Common myeloid progenitor, CD34-positive (primary cell): ENCODE results near the gene PFN3.

Experiments used
- CTCF ChIA-PET: fragments of 350-600 bp; sonication (Branson Sonifier 250); formaldehyde crosslinking; loops from one replicate; lab custom pipeline; 2021; ENCODE audit warnings: antibody characterized with exemption; lab: Charles Lee
- POLR2A ChIA-PET: fragments of 350-600 bp; sonication (Branson Sonifier 250); formaldehyde crosslinking; loops from one replicate; lab custom pipeline; 2021; ENCODE audit warnings: antibody characterized with exemption; lab: Charles Lee
- DNase-seq, 3 donors: peaks; one replicate each; pipeline versions ENCODE4 v3.0.0 to v3.0.0-alpha.2; 2013
- H3K27ac ChIP-seq, 2 experiments: 1 replicate in 1 of 2; 2 replicates in 1 of 2; pipeline ENCODE4 v1.7.0; 2013; ENCODE audit warnings: inconsistent platforms in 2 of 2, low read length in 2 of 2, mild to moderate bottlenecking in 2 of 2, low read depth in 1 of 2, moderate library complexity in 1 of 2; ENCODE audit not compliant: severe bottlenecking in 2 of 2, insufficient read depth in 1 of 2, poor library complexity in 1 of 2
- H3K27me3 ChIP-seq, 5 experiments: replicated peaks in 2 of 5; 1 replicate in 3 of 5; 2 replicates in 2 of 5; pipeline versions ENCODE4 v1.6.1 to v1.7.0; 2013; ENCODE audit warnings: low read length in 4 of 5, mild to moderate bottlenecking in 2 of 5, moderate library complexity in 2 of 5, inconsistent platforms in 1 of 5; ENCODE audit not compliant: insufficient read depth in 5 of 5, control insufficient read depth in 4 of 5
- H3K36me3 ChIP-seq, 4 experiments: 1 replicate in 2 of 4; 2 replicates in 2 of 4; pipeline versions ENCODE4 v1.6.1 to v1.7.0; 2013; ENCODE audit warnings: low read length in 3 of 4, control low read depth in 1 of 4, mild to moderate bottlenecking in 1 of 4; ENCODE audit not compliant: control insufficient read depth in 4 of 4, insufficient read depth in 4 of 4
- H3K4me1 ChIP-seq, 4 experiments: 1 replicate in 3 of 4; 2 replicates in 1 of 4; pipeline versions ENCODE4 v1.6.1 to v1.7.1; 2013; ENCODE audit warnings: low read length in 3 of 4, mild to moderate bottlenecking in 3 of 4, control low read depth in 1 of 4, inconsistent platforms in 1 of 4, moderate library complexity in 1 of 4; ENCODE audit not compliant: control insufficient read depth in 4 of 4, insufficient read depth in 4 of 4; ENCODE audit errors: control extremely low read depth in 1 of 4
- H3K4me3 ChIP-seq, 7 experiments: 1 replicate in 4 of 7; 2 replicates in 3 of 7; pipeline versions ENCODE4 v1.5.1 to v1.7.0; 2013; ENCODE audit warnings: mild to moderate bottlenecking in 7 of 7, low read length in 6 of 7, moderate library complexity in 6 of 7, inconsistent platforms in 2 of 7, low read depth in 2 of 7, control low read depth in 1 of 7; ENCODE audit not compliant: insufficient read depth in 4 of 7, control insufficient read depth in 1 of 7; ENCODE audit errors: extremely low read depth in 1 of 7
- H3K9me3 ChIP-seq, 5 experiments: 1 replicate in 4 of 5; 2 replicates in 1 of 5; pipeline versions ENCODE4 v1.6.1 to v1.7.1; 2013; ENCODE audit warnings: low read length in 4 of 5, mild to moderate bottlenecking in 2 of 5, inconsistent platforms in 1 of 5, low read depth in 1 of 5, moderate library complexity in 1 of 5; ENCODE audit not compliant: control insufficient read depth in 4 of 5, insufficient read depth in 2 of 5; ENCODE audit errors: control extremely low read depth in 1 of 5
- WGBS: methylation state at CpG from one replicate; pipeline ENCODE4 v1.1.5; 2013; ENCODE audit not compliant: insufficient coverage; 5-methylcytosine and 5-hydroxymethylcytosine counted together

The PFN3 gene

DNA sequence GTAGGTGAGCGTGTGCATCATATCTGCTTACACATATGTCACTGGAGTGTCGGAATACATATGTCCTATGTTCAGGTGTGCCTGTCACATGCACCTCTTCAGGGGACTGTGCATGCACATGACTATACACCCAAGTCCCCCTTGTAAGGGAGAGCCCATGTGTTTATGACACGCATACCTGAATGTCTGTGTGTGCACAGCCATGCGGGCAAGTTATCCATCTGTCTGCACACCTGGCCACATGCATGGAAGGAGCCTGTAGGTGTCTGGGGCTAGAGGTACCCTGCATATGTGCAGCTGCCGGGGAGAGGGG is 43.4 kb downstream of the PFN3 start:
- WGBS = 69% methylated on average over 3 of the region's 5 CpGs

GRCh38 chr5:177356746-177357145 is 43.7 kb downstream of the PFN3 start:
- H3K27me3 ChIP-seq = no peaks in the 10 kb centered on the region
- peaks cover 0 to 2% (median 0%) of the 10 kb centered on the region in 4 experiments for H3K36me3 ChIP-seq
- no peaks in the 10 kb centered on the region for H3K9me3 ChIP-seq
- H3K27ac ChIP-seq = peak overlapping the region in 1 of 2 experiments; percentile 6
- 100% methylated on average over 1 of the region's 3 CpGs for WGBS
- peak overlapping the region in 1 of 7 experiments; percentile 88 for H3K4me3 ChIP-seq
- H3K4me1 ChIP-seq = peaks cover 8 to 80% (median 68%) of the 10 kb centered on the region in 4 experiments
- no peak for DNase-seq
- ChIA-PET CTCF (interaction anchor here (0.5 to 13.7 kb wide), 11 partner anchors 15 to 48 kb away, joined by 3 to 131 read pairs (median 5); no protein-coding TSS in a partner anchor), POLR2A (interaction anchor here (0.5 kb wide), 1 partner anchor 759 kb away, joined by 3 read pairs; no protein-coding TSS in a partner anchor)

More for the DNA sequence above, 43.4 kb downstream of the PFN3 start:
- H3K27me3 ChIP-seq = no peaks in the 10 kb centered on the region
- peak overlapping the region in 1 of 2 experiments; percentile 85 for H3K27ac ChIP-seq
- ChIA-PET POLR2A (no interaction called here), CTCF (interaction anchor here (0.5 to 13.7 kb wide), 8 partner anchors 15 to 48 kb away, joined by 3 to 131 read pairs (median 7); no protein-coding TSS in a partner anchor)
- H3K4me3 ChIP-seq = peak overlapping the region in 6 of 7 experiments; percentile 33 to 93 (median 85)
- no peak for DNase-seq
- peaks cover 0 to 2% (median 0%) of the 10 kb centered on the region in 4 experiments for H3K36me3 ChIP-seq
- no peaks in the 10 kb centered on the region for H3K9me3 ChIP-seq
- peaks cover 8 to 80% (median 69%) of the 10 kb centered on the region in 4 experiments for H3K4me1 ChIP-seq

DNA sequence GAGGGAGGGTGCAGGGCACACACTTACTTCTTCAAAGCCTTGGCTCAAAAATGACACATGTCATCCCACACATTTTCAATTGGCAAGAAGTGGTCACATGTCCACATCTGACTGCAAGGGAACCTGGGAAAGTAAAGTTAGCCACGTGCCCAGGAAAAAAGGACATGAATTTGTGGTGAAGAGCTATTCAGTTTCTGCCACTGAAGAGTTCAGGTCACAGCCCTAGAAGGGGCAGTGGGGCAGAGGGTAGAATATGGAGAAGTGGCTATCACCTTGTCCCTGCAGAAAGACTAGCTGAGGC is 44.6 kb downstream of the PFN3 start:
- H3K36me3 ChIP-seq = peaks cover 0 to 2% (median 0%) of the 10 kb centered on the region in 4 experiments
- ChIA-PET CTCF (interaction anchor here (0.8 to 13.7 kb wide), 11 partner anchors 10 to 146 kb away, joined by 3 to 131 read pairs (median 4); no protein-coding TSS in a partner anchor), POLR2A (no interaction called here)
- no peak overlapping the region for H3K27ac ChIP-seq
- peak in 1 of 3 donors; percentile 24 for DNase-seq
- H3K4me1 ChIP-seq = peaks cover 9 to 73% (median 63%) of the 10 kb centered on the region in 4 experiments
- no peaks in the 10 kb centered on the region for H3K9me3 ChIP-seq
- no peaks in the 10 kb centered on the region for H3K27me3 ChIP-seq
- no peak overlapping the region for H3K4me3 ChIP-seq
- 18% methylated on average over 1 of the region's 1 CpG for WGBS

- no peaks in the 10 kb centered on the region for H3K9me3 ChIP-seq
- DNase-seq = no peak
- peaks cover 0 to 2% (median 0%) of the 10 kb centered on the region in 4 experiments for H3K36me3 ChIP-seq
- CTCF ChIA-PET = interaction anchor here (0.7 to 13.7 kb wide), 11 partner anchors 9 to 146 kb away, joined by 3 to 131 read pairs (median 5); partner anchors contain the start of gene SLC34A1
- no peak overlapping the region for H3K4me3 ChIP-seq
- no peaks in the 10 kb centered on the region for H3K27me3 ChIP-seq
- no CpG with 5 or more reads among the region's 1 CpG for WGBS
- no peak overlapping the region for H3K27ac ChIP-seq
- peaks cover 14 to 75% (median 67%) of the 10 kb centered on the region in 4 experiments for H3K4me1 ChIP-seq
- POLR2A ChIA-PET = no interaction called here
These were observed 45.1 kb downstream of the PFN3 start for GRCh38 chr5:177355162-177355867.

DNA sequence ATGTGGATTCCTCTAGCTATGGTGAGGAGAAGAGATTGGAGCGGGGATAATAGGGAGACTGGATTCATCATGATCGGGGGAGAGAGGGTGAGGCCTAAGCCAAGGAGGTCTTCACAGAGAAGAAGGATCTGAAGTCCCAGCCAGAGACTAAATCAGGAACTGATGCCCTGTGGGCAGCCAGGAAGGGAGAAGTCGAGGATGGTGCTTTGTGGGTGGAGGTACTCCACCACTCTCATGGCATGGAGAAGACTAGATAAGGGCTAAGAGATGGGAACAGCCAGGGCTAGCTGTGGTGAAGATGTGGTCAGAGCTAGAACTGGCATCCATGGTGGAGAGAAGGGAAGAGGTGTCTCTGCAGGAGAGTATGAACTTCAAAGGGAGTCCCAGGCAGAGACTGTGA is 45.8 kb downstream of the PFN3 start:
- no peak for DNase-seq
- ChIA-PET CTCF (interaction anchor here (0.7 to 13.7 kb wide), 8 partner anchors 9 to 49 kb away, joined by 3 to 131 read pairs (median 6); partner anchors contain the start of gene SLC34A1), POLR2A (no interaction called here)
- no peak overlapping the region for H3K4me3 ChIP-seq
- WGBS = 71% methylated on average over 3 of the region's 3 CpGs
- no peaks in the 10 kb centered on the region for H3K9me3 ChIP-seq
- no peaks in the 10 kb centered on the region for H3K27me3 ChIP-seq
- no peak overlapping the region for H3K27ac ChIP-seq
- peaks cover 18 to 75% (median 65%) of the 10 kb centered on the region in 4 experiments for H3K4me1 ChIP-seq
- peaks cover 0 to 5% (median 2%) of the 10 kb centered on the region in 4 experiments for H3K36me3 ChIP-seq

DNA sequence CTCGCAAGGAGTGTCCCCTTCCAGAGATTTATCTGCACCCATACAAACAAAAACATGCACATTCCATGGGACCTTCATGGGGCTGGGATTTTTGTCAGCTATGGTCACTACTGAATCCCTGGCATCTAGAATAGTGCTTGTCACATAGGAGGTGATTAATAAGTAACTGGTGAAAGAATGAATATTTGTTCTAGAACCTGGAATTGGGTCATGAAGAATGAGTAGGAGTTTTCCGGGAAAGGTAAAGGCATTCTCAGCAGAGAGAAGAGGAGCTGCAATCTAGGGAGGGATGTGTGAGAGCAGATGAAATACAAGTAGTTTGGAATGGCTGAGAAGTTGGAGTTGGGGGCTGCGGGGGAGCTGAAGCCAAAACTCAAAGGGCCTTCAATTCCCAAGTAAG is 46.2 kb downstream of the PFN3 start:
- DNase-seq = no peak
- Histone ChIP-seq H3K27ac (no peak overlapping the region), H3K4me1 (peaks cover 18 to 74% (median 62%) of the 10 kb centered on the region in 4 experiments), H3K36me3 (peaks cover 0 to 6% (median 2%) of the 10 kb centered on the region in 4 experiments), H3K9me3 (no peaks in the 10 kb centered on the region), H3K27me3 (no peaks in the 10 kb centered on the region), H3K4me3 (no peak overlapping the region)
- ChIA-PET POLR2A (no interaction called here), CTCF (interaction anchor here (1.3 to 13.7 kb wide), 6 partner anchors 8 to 50 kb away, joined by 3 to 131 read pairs (median 8); no protein-coding TSS in a partner anchor)
- WGBS = 100% methylated on average over 2 of the region's 3 CpGs

- peak in 1 of 3 donors; percentile 24 for DNase-seq
- H3K9me3 ChIP-seq = no peaks in the 10 kb centered on the region
- peaks cover 0 to 10% (median 5%) of the 10 kb centered on the region in 4 experiments for H3K36me3 ChIP-seq
- POLR2A ChIA-PET = no interaction called here
- H3K4me3 ChIP-seq = peak overlapping the region in 1 of 7 experiments; percentile 4
- peaks cover 18 to 65% (median 53%) of the 10 kb centered on the region in 4 experiments for H3K4me1 ChIP-seq
- H3K27ac ChIP-seq = no peak overlapping the region
- CTCF ChIA-PET = interaction anchor here (0.7 to 13.7 kb wide), 8 partner anchors 8 to 74 kb away, joined by 3 to 131 read pairs (median 8); partner anchors contain the start of gene GRK6
- no peaks in the 10 kb centered on the region for H3K27me3 ChIP-seq
- no CpG with 5 or more reads among the region's 5 CpGs for WGBS
These were observed 47.4 kb downstream of the PFN3 start for GRCh38 chr5:177353093-177353492.
